Stimulated activated CD8-positive, alpha-beta memory T cell treated with anti-CD3 and anti-CD28 coated beads, Interleukin-12 subunit alpha, Interleukin-12 subunit beta, amount 100 ng/mL, for 1 hour (primary cell): ENCODE data around the gene NAB2.
A peak's percentile ranks its signal among the peaks of the same experiment; 100 is the strongest.
"Not testable (repeated sequence)": the region's sequence is repeated elsewhere in the genome, so short reads cannot be mapped to it uniquely, and the experiment has no call there.

Experiments
- DNase-seq: peaks from one replicate; pipeline ENCODE4 v3.0.0-alpha.2; 2020; ENCODE audit warnings: low read depth

NAB2 gene

GRCh38 chr12:57110104-57111030 lies 21.5 kb downstream of the NAB2 start:
- no peak for DNase-seq

- DNase-seq = peak; percentile 77
These were observed 22.3 kb downstream of the NAB2 start, which contains the start of gene STAT6 for GRCh38 chr12:57111031-57111734. TSS of gene STAT6 (minus strand) at chr12:57111362. CDS start at chr12:57108278, 3,084 bp downstream.

- no peak for DNase-seq
These were observed 23.8 kb downstream of the NAB2 start for GRCh38 chr12:57112492-57113294.

GRCh38 chr12:57116580-57117281 lies 27.8 kb downstream of the NAB2 start:
- no peak for DNase-seq

GRCh38 chr12:57118711-57119271 lies 29.9 kb downstream of the NAB2 start:
- no peak for DNase-seq

- no peak for DNase-seq
These were observed 30.6 kb downstream of the NAB2 start for GRCh38 chr12:57119294-57120085.

GRCh38 chr12:57120718-57121117 lies 31.8 kb downstream of the NAB2 start:
- DNase-seq = not testable (repeated sequence)

GRCh38 chr12:57123813-57124212 lies 34.9 kb downstream of the NAB2 start:
- DNase-seq = no peak

GRCh38 chr12:57124261-57124877 lies 35.5 kb downstream of the NAB2 start:
- peak; percentile 68 for DNase-seq

- no peak for DNase-seq
These were observed 37.1 kb downstream of the NAB2 start for GRCh38 chr12:57126061-57126460.

GRCh38 chr12:57126561-57126960 lies 37.6 kb downstream of the NAB2 start:
- DNase-seq = no peak

- DNase-seq = peak; percentile 45
These were observed 38.3 kb downstream of the NAB2 start for GRCh38 chr12:57127101-57127725.

GRCh38 chr12:57127726-57128518 lies 39.0 kb downstream of the NAB2 start, which contains the start of gene LRP1:
TSS of gene LRP1 (plus strand) at chr12:57128483. CDS start at chr12:57128965, 482 bp downstream.
- DNase-seq = peak; percentile 68

- DNase-seq = no peak
These were observed 39.8 kb downstream of the NAB2 start for GRCh38 chr12:57128519-57129247.

- no peak for DNase-seq
These were observed 40.5 kb downstream of the NAB2 start for GRCh38 chr12:57129321-57129842.

- DNase-seq = no peak
These were observed 41.0 kb downstream of the NAB2 start for GRCh38 chr12:57129889-57130288.

- no peak for DNase-seq
These were observed 42.0 kb downstream of the NAB2 start for GRCh38 chr12:57130941-57131340.
